ENCODE results near the gene RPEL1. TPM values are rescaled to one million over a fixed set of nuclear protein-coding genes. Genes with fewer than 3 reads are reported as not detected.
"Not testable (repeated sequence)": the region's sequence is repeated elsewhere in the genome, so short reads cannot be mapped to it uniquely, and the experiment has no call there.

Gene RPEL1
- total RNA-seq, 1 donor from 2014 or later: not detected

DNA sequence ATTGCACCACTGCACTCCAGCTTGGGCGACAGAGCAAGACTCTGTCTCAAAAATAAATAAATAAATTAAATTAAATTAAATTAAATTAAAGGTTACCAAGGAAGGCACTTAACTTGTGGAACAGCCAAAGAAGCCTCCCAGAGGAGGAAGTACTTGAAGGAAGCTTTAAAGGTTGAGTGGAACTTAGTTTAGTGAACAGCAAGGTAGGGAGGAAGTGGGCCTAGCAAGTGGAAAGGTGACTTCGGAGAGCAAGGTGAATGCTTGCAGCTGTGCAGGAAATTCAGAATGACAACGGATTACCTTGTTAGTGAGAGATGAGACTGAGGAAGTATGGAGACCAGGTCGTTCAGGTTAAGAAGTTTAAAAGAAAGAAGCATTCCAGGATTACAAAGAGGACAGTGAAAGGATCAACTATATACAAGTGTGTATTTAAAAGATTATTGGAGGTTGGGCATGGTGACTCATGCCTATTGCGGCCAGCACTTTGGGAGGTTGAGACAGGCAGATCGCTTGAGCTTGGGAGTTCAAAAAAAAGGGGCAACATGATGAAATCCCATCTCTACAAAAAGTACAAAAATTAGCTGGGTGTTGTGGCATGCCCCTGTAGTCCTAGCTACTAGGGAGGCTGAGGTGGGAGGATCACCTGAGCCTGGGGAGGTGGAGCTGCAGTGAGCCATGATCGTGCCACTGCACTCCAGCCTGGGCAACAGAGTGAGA, 12.8 kb upstream of the RPEL1 start:
- no peak for DNase-seq (ENCODE audit: extremely low read depth, low read depth, low spot score)

DNA sequence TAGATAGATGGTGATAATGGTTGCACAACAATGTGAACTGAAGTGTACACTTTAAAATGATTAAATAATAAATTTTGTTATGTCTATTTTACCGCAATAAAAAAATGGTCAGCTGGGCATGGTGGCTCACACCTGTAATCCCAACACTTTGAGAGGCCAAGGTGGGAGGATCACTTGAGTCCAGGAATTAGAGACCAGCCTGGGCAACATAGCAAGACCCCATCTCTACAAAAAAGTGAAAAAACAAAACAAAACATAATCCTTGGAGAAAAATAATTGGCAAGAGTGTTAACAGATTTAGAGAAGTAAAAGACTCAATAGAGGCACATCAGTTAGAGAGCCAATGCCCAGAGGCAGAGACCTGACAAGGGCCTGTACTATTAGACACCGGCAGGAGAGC, 9.9 kb upstream of the RPEL1 start:
- no peak for DNase-seq (ENCODE audit: extremely low read depth, low read depth, low spot score)

DNA sequence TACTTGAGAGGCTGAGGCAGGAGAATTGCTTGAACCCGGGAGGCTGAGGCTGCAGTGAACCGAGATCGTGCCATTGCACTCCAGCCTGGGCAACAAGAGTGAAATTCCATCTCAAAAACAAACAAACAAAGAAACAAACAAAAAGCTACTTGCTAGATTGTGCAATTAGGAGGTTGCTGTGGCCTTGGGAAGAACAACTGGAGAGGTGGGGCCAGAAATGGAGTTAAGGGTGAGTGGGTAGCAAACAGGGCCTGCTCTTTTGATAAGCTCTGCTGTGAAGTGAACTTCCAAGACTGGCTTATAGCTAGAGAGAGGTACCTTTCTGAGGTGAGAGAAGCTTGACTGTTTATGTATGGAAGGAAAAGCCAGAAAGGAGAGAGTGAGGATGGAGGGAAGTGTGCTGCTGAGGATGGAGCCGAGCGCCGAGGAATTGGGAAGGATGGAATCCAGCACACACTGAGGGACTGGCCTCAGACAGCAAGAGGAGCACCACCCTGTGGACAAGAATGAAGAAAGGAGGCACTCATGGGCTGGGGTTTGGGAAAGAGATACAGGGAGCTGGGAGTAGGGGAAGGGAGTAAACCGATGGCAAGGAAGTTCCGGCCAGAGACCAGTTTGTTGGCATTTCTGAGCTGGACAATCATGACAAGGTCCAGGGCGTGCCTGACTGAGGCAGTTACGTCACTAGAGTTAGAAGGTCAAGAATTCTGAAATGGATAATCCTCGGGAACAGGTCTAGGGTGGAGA, 7.0 kb upstream of the RPEL1 start:
- DNase-seq (ENCODE audit: extremely low read depth, low read depth, low spot score): no peak

DNA sequence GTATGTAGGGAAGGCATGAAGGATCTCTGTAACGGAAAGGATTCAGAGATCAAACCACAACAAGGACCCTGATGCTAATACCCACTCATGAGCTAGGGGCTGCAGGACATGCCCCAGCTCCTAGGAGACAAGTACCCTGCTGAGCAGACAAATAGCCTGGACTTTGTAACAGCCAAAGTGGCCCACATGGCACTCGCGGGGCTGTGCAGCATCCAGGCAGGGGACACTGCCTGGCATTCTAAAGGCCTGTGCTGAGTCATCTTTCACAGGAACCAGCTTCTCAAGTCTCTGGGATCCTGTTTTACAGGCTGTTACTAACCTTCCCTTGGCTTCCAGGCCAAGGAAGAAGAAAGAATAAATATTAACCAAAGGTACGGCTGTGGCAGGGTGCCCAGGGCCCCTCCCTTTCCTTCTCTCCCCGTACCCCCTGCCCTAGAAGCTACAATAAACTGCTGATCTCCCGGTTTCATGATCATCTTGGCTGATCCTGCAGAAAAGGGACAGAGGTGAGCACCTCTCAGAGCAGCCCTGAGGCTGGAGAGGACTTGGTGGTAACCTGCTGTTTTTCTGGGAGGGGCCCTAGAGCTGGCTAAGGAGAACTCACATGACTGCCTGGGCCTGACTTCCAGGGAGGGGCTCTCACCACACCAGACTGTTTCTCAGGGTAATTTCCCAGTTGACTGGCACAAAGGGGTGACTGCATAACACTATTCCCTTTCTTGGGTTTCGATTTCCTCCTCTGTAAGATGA, 4.2 kb upstream of the RPEL1 start:
- no peak for DNase-seq (ENCODE audit: extremely low read depth, low read depth, low spot score)

DNA sequence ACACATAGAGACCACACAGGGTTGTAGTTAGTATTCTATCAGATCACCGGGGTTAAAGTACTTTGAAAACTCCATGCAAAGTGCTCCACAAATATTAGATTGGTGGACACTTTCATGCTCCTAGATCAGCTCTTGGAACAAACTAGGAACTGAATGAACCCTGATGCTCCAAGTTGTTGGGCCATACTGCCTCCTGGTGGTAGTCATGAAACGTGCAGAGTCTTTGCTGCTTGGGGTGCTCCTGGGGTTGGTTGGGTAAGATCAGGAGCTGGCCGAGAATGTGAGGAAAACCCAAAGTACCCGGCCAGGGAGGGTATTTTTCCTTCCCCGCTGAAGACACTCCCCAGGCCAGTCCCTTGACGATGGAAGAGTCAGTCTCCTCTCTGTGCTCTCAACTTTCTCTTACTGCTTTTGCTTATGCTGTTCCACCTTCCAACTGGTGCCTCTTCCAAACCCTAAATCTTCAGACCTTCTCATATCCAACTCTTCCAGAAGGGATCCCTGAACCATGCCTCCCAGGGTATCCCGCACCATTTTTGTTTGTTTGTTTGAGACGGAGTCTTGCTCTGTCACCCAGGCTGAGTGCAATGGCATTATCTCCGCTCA, 918 bp upstream of the RPEL1 start:
- DNase-seq (ENCODE audit: extremely low read depth, low read depth, low spot score): peak; percentile 70

DNA sequence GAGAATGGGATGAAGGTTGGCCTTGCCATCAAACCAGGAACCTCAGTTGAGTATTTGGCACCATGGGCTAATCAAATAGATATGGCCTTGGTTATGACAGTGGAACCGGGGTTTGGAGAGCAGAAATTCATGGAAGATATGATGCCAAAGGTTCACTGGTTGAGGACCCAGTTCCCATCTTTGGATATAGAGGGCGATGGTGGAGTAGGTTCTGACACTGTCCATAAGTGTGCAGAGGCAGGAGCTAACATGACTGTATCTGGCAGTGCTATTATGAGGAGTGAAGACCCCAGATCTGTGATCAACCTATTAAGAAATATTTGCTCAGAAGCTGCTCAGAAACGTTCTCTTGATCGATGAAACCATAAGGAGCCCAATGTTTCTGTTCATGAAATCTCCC, 637 bp downstream of the RPEL1 start:
- DNase-seq (ENCODE audit: extremely low read depth, low read depth, low spot score): no peak

DNA sequence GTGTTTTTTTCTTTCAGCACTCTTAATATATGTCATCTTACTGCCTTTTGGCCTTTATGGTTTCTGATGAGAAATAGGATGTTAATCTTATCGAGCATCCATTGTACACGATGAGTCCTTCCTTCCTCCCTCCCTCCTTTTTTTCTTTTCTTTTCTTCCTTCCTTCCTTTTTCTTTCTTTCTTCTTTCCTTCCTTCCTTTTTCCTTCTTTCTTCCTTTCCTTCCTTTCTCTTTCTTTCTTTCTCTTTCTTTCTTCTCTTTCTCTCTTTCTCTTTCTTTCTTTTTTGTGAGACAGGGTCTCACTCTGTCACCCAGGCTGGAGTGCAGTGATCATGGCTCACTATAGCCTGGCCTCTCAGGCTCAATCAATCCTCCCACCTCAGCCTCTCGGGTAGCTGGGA, 8.4 kb downstream of the RPEL1 start:
- no peak for DNase-seq (ENCODE audit: extremely low read depth, low read depth, low spot score)

DNA sequence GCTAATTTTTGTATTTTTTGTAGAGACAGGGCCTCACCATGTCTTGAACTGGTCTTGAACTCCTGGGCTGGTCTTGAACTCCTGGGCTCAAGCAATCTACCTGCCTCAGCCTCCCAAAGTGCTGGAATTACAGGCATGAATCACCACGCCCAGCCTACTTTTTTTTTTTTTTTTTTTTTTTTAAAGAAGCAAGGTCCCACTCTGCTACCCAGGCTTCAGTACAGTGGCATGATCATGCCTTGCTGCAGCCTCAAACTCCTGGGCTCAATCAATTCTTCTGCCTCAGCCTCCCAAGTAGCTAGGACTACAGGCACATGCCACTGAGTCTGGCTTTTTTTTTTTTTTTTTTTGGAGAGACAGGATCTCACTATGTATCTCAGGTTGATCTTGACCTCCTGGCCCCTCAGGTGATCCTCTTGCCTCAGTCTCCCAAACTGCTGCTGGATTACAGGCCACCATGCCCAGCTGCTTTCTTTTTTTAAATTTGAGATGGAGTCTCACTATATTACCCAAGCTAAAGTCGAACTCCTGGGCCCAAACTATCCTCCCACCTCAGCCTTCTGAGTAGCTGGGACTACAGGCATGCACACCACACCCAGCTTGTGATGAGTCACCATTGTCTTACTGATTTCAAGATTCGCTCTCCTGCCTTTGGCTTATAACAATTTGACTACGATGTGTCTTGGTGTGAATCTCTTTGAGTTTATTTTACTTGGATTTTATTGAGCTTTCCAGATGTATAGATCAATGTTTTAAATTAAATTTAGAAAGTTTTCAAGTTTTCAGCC, 9.0 kb downstream of the RPEL1 start:
- no peak for DNase-seq (ENCODE audit: extremely low read depth, low read depth, low spot score)

DNA sequence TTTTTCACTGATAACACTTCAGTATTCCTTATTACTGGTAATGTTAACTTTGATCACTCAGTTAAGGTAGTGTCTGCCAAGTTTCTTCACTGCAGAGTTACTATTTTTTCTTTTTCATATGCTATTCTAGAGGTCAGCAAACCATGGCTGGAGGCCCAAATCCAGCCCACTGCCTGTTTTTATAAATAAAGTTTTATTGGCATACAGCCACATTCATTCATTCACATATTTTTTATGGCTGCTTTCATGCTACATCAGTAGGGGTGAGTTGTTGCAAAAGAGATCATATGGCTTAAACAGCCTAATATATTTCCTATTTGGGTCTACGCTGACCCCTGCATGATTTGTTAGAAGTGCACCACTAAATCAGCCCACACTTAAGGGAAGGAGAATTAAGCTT, 10.9 kb downstream of the RPEL1 start:
- no peak for DNase-seq (ENCODE audit: extremely low read depth, low read depth, low spot score)

DNA sequence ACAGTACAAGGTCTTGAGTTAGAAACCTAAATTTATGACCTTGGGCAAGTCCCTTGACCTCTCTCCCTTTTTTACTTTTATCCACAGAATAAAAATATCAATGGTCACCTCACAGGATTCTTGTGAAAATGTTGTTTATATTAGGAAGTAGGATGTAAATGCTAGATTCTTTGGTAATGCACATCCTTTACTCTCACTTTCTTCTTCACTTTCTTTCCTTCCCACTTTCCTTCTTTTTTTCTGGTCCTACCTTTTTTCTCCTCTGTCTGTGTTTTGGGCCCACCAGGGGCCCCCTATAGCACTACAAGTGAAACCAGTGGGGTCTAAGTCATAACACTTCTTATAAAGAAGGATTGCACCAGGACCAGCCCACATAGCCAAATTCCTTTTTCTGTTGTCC, 12.1 kb downstream of the RPEL1 start:
- DNase-seq (ENCODE audit: extremely low read depth, low read depth, low spot score): no peak

DNA sequence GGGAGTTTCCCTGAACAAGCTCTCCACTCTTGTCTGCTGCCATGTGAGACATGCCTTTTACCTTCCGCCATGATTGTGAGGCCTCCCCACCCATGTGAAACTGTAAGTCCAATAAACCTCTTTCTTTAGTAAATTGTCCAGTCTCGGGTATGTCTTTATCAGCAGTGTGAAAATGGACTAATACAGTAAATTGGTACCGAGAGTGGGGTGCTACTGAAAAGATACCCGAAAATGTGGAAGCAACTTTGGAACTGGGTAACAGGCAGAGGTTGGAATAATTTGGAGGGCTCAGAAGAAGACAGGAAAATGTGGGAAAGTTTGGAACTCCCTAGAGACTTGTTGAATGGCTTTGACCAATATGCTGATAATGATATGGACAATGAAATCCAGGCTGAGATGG, 13.2 kb downstream of the RPEL1 start:
- DNase-seq (ENCODE audit: extremely low read depth, low read depth, low spot score): not testable (repeated sequence)

DNA sequence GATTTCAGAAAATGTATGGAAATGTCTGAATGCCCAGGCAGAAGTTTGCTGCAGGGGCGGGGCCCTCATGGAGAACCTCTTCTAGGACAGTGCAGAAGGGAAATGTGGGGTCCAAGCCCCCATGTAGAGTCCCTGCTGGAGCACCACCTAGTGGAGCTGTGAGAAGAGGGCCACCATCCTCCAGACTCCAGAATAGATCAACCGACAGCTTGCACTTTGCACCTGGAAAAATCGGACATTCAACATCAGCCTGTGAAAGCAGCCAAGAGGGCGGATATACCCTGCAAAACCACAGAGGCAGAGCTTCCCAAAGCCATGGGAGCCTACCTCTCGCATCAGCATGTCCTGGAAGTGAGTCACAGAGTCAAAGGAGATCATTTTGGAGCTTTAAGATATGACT, 14.3 kb downstream of the RPEL1 start:
- no peak for DNase-seq (ENCODE audit: extremely low read depth, low read depth, low spot score)

DNA sequence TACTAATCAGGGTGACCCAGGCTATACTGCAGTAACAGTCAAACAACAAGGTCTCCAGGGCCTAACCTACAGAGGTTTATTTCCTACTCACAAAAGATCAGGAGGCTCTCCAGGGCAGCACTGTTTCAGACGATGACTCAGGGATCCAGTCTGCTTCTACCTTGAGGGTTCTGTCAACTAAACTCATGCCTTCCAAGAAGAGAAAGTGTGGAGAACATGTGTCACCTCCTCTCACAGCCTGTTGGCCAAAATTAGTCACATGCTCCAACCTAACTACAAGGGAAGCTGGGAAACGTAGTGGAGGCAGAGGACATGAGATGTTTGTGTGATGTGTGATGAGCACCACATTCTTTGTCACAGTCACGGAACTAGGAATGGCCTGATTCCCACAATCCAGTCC, 16.5 kb downstream of the RPEL1 start:
- DNase-seq (ENCODE audit: extremely low read depth, low read depth, low spot score): no peak

DNA sequence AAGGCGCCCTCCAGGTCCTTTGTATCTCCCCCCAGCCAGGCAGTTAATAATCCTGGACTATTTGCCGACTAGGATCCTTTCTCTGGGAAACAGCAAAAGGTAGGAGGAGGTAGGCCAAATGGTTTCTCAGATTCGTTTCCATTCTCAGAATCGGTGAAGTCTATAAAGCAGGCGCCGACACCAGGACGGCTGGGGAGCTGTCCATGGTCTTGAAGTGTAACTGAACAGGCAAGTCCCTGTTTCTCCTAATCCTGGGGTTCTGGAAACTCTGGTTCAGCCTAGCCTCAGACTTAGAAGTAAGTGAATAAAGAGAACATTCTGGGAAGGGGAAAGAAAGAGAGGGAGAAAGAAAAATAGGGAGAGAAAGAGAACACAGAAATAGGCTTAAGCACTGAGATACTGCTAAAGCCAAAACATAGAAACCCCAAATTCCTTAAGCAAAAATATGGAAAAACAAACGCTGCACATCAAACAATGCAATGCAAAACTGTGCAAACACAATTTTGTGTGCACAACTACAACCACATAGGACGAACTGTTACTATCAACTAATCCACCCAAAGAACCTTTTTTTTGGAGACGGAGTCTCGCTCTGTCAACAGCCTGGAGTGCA, 20.1 kb downstream of the RPEL1 start:
- DNase-seq (ENCODE audit: extremely low read depth, low read depth, low spot score): peak; percentile 23

DNA sequence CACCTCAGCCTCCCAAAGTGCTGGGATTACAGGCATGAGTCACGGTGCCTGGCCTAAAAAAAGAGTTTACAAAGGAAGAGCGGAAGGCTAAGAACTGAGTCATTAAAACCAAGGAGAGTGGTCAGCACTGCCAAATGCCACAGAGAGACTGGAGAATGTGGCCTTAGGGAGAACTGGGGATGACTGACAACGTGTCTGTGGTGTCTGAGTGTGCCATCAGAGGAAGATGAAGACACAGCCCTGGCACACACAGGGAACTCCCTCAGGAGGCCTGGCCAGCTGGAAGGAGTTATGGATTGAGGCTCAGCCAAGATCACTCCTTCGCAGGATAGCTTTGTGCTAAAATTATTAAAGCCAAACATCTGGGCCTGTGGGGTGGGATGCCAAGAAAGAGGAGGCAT, 27.4 kb downstream of the RPEL1 start:
- peak; percentile 42 for DNase-seq (ENCODE audit: extremely low read depth, low read depth, low spot score)

DNA sequence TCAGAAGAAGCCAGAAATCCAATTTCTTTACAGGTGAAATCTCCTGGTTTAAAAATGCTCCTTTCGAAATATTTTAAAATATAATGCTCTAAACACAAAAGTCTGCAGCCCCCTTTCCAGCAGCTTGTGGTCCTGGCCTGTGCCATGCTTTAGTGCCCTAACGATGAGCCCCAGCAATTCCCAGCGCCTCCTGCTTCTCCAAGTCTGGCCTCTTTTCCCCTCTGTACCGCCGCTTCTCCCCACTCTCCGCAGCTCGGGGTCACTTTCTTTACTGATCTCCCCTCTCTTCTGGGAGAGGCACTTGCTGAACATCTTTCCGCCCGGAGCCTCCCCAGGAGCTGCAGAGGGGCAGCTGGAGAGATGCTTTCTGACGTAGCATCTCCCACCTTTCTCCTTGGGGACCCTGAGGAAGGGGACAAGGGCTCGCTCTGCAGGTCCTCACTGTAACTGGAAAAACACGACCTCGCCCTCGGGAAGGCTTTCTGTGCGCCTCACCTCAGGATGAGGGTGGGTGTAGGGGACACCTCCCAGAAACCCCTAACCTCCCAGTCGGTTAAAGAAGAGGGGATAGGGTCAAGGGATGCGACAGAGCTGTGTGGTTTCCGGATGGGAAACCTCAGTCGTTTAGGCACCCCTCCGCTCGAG, 30.7 kb downstream of the RPEL1 start:
- DNase-seq (ENCODE audit: extremely low read depth, low read depth, low spot score): no peak

DNA sequence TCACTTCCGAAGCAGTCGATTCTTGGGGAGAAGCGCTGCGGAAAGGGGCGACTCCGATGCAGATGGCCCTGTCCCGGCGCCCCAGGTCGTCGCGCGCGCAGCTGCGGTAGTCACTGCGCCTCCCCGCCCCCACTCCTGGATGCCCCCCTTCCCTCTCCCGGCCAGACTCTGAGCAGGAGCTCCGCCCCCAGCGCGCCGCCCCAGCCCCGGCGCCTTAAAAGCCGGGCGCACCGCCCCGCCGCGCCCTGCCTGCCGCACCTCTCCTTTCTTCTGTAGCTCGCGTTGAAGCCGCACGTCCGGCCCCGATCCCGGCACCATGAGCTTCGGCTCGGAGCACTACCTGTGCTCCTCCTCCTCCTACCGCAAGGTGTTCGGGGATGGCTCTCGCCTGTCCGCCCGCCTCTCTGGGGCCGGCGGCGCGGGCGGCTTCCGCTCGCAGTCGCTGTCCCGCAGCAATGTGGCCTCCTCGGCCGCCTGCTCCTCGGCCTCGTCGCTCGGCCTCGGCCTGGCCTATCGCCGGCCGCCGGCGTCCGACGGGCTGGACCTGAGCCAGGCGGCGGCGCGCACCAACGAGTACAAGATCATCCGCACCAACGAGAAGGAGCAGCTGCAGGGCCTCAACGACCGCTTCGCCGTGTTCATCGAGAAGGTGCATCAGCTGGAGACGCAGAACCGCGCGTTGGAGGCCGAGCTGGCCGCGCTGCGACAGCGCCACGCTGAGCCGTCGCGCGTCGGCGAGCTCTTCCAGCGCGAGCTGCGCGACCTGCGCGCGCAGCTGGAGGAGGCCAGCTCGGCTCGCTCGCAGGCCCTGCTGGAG, 31.4 kb downstream of the RPEL1 start, which contains the start of gene INA:
TSS of gene INA (plus strand) at position 243 of the 817 bp plus-strand sequence. CDS start at position 317, 74 bp downstream.
- DNase-seq (ENCODE audit: extremely low read depth, low read depth, low spot score): no peak

DNA sequence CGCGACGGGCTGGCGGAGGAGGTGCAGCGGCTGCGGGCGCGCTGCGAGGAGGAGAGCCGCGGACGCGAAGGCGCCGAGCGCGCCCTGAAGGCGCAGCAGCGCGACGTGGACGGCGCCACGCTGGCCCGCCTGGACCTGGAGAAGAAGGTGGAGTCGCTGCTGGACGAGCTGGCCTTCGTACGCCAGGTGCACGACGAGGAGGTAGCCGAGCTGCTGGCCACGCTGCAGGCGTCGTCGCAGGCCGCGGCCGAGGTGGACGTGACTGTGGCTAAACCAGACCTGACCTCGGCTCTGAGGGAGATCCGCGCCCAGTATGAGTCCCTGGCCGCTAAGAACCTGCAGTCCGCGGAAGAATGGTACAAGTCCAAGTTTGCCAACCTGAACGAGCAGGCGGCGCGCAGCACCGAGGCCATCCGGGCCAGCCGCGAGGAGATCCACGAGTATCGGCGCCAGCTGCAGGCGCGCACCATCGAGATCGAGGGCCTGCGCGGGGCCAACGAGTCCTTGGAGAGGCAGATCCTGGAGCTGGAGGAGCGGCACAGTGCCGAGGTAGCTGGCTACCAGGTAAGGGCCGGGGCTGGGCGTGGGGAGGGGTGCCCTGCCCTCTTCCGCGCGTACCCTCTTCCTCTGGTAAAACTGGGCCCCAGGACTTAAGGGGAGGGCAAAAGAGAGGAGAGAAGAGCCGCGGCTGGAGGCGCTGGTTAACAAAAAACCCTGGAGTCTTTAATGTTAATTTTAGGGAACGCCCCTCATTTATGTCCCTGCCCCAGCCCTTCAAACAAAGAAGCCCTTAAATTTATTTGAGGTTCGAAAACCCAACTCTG, 32.2 kb downstream of the RPEL1 start:
- DNase-seq (ENCODE audit: extremely low read depth, low read depth, low spot score): no peak
